GM23338 (cell line): ENCODE results near the gene EXOC6B. TPM values are rescaled to one million over a fixed set of nuclear protein-coding genes. Genes with fewer than 3 reads are reported as not detected.

Source experiments
- ATAC-seq: fragments of 200-7000 bp; cut with Tn5 transposase; 3 replicates; pipeline ENCODE4 v1.9.1; 2020
- DNase-seq: peaks from one replicate; pipeline ENCODE4 v3.0.0-alpha.2; 2015; ENCODE audit warnings: low spot score
- H2AFZ ChIP-seq: fragments of 200-600 bp; sonication (generic); 2 replicates; pipeline ENCODE4 v1.8.0; 2016; ENCODE audit warnings: antibody characterized with exemption, mild to moderate bottlenecking, moderate library complexity
- H3F3A ChIP-seq: fragments of 200-600 bp; sonication (generic); replicated peaks from 2 replicates; pipeline ENCODE4 v1.8.0; 2017; ENCODE audit warnings: antibody characterized with exemption, mixed run types, low read depth
- H3K27ac ChIP-seq: fragments of 200-600 bp; sonication (generic); 2 replicates; pipeline ENCODE4 v1.6.1; 2016; ENCODE audit warnings: low read depth
- H3K27me3 ChIP-seq: fragments of 200-600 bp; sonication (generic); 2 replicates; pipeline ENCODE4 v1.8.0; 2016; ENCODE audit warnings: mild to moderate bottlenecking, mixed run types, moderate library complexity; ENCODE audit not compliant: insufficient read depth
- H3K36me3 ChIP-seq: fragments of 200-600 bp; sonication (generic); 2 replicates; pipeline ENCODE4 v1.8.0; 2016; ENCODE audit warnings: mild to moderate bottlenecking; ENCODE audit not compliant: insufficient read depth
- H3K4me1 ChIP-seq: fragments of 200-600 bp; sonication (generic); 2 replicates; pipeline ENCODE4 v1.8.0; 2016; ENCODE audit warnings: mild to moderate bottlenecking, moderate library complexity; ENCODE audit not compliant: insufficient read depth
- H3K4me2 ChIP-seq: fragments of 200-600 bp; sonication (generic); 2 replicates; pipeline ENCODE4 v1.7.1; 2017; ENCODE audit warnings: mixed run types
- H3K4me3 ChIP-seq: fragments of 200-600 bp; sonication (generic); 2 replicates; pipeline ENCODE4 v1.6.1; 2016; ENCODE audit warnings: mixed run types
- H3K79me2 ChIP-seq: fragments of 200-600 bp; sonication (generic); replicated peaks from 2 replicates; pipeline ENCODE4 v1.8.0; 2017; ENCODE audit warnings: mild to moderate bottlenecking; ENCODE audit not compliant: insufficient read depth
- H3K9me2 ChIP-seq: fragments of 200-600 bp; sonication (generic); 2 replicates; pipeline ENCODE4 v1.8.0; 2017; ENCODE audit not compliant: insufficient read depth
- H4K20me1 ChIP-seq: fragments of 200-600 bp; sonication (generic); replicated peaks from 2 replicates; pipeline ENCODE4 v1.8.0; 2017; ENCODE audit warnings: mild to moderate bottlenecking; ENCODE audit not compliant: insufficient read depth
- H3K27ac Mint-ChIP-seq: 2 replicates; pipeline ENCODE4 v1.8.0; 2020; ENCODE audit warnings: inconsistent platforms, mild to moderate bottlenecking, moderate library complexity, mixed read lengths
- H3K27me3 Mint-ChIP-seq: 3 replicates; pipeline ENCODE4 v1.8.0; 2022; ENCODE audit warnings: low read depth, mild to moderate bottlenecking, moderate library complexity, mixed read lengths, inconsistent platforms; ENCODE audit not compliant: insufficient read depth, poor library complexity
- H3K36me3 Mint-ChIP-seq: 3 replicates; pipeline ENCODE4 v1.8.0; 2021; ENCODE audit warnings: low read depth, mild to moderate bottlenecking, inconsistent platforms, moderate library complexity, mixed read lengths
- H3K4me1 Mint-ChIP-seq: 3 replicates; pipeline ENCODE4 v1.8.0; 2020; ENCODE audit warnings: mild to moderate bottlenecking, inconsistent platforms, mixed read lengths
- H3K4me3 Mint-ChIP-seq: 3 replicates; pipeline ENCODE4 v1.8.0; 2021; ENCODE audit warnings: moderate library complexity, mild to moderate bottlenecking, inconsistent platforms, mixed read lengths
- H3K9me3 Mint-ChIP-seq: 3 replicates; pipeline ENCODE4 v1.8.0; 2020; ENCODE audit warnings: moderate library complexity, mild to moderate bottlenecking, inconsistent platforms, mixed read lengths
- CREB1 ChIP-seq: fragments of 250-450 bp; sonication (Bioruptor Pico); IDR thresholded peaks from 2 replicates; pipeline ENCODE4 v1.5.0; 2020; ENCODE audit warnings: low read depth, mild to moderate bottlenecking, moderate library complexity
- ETS1 ChIP-seq: IDR thresholded peaks from 2 replicates; pipeline ENCODE4 v1.6.1; 2016; ENCODE audit warnings: antibody characterized with exemption
- EZH2 ChIP-seq: fragments of 200-600 bp; sonication (generic); IDR thresholded peaks from one replicate; pipeline ENCODE4 v1.8.0; 2017; ENCODE audit warnings: antibody characterized with exemption, mild to moderate bottlenecking, low read depth; ENCODE audit not compliant: unreplicated experiment
- EZH2phosphoT487 ChIP-seq: fragments of 200-600 bp; sonication (generic); IDR thresholded peaks from one replicate; pipeline ENCODE4 v1.8.1; 2018; ENCODE audit warnings: antibody characterized with exemption; ENCODE audit not compliant: unreplicated experiment
- JUNB ChIP-seq: IDR thresholded peaks from one replicate; pipeline ENCODE4 v1.6.1; 2016; ENCODE audit warnings: antibody characterized with exemption; ENCODE audit not compliant: unreplicated experiment
- NANOG ChIP-seq: IDR thresholded peaks from 2 replicates; pipeline ENCODE4 v1.6.1; 2016; ENCODE audit warnings: antibody characterized with exemption, borderline replicate concordance
- POLR2AphosphoS5 ChIP-seq: IDR thresholded peaks from 2 replicates; pipeline ENCODE4 v1.6.1; 2016; ENCODE audit warnings: antibody characterized with exemption, low read depth
- REST ChIP-seq: IDR thresholded peaks from one replicate; pipeline ENCODE4 v1.6.1; 2018; ENCODE audit warnings: antibody characterized with exemption; ENCODE audit not compliant: unreplicated experiment
- STAT1 ChIP-seq: IDR thresholded peaks from one replicate; pipeline ENCODE4 v1.6.1; 2016; ENCODE audit warnings: antibody characterized with exemption; ENCODE audit not compliant: unreplicated experiment
- ZNF114 ChIP-seq: fragments of 250-450 bp; sonication (Bioruptor Pico); IDR thresholded peaks from 2 replicates; pipeline ENCODE4 v1.5.0; 2020; ENCODE audit warnings: mild to moderate bottlenecking, moderate library complexity
- ZNF331 ChIP-seq: fragments of 250-450 bp; sonication (Bioruptor Pico); IDR thresholded peaks from 2 replicates; pipeline ENCODE4 v1.5.0; 2020; ENCODE audit warnings: low read depth, mild to moderate bottlenecking, moderate library complexity
- ZNF462 ChIP-seq: fragments of 250-450 bp; sonication (Bioruptor Pico); IDR thresholded peaks from 2 replicates; pipeline ENCODE4 v1.5.0; 2020; ENCODE audit warnings: mild to moderate bottlenecking, moderate library complexity
- polyA plus RNA-seq: library from polyadenylated mRNA; unstranded; fragments of >200 nt; fragmentation: Nextera tagmentation; extraction: Ambion mirVana; gene quantifications from 2 replicates; pipeline ENCODE4 v1.2.1, GENCODE V29; 2016
- total RNA-seq: library from RNA; depleted of rRNA; stranded (reverse); fragments of >200 nt; shearing (Covaris generic); gene quantifications from 2 replicates; pipeline ENCODE4 v1.2.3, GENCODE V29; 2014
- TF ChIP-seq, protein P1 (sequence below), 2 experiments: fragments of 200-600 bp in 1 of 2; sonication (generic) in 1 of 2; conservative IDR thresholded peaks; 2 replicates each; pipeline versions ENCODE4 v1.5.1 to v1.6.1; 2016 to 2017; ENCODE audit warnings: antibody characterized with exemption in 2 of 2, low read depth in 2 of 2, mild to moderate bottlenecking in 2 of 2, moderate library complexity in 1 of 2

EXOC6B gene
- total and polyA plus RNA-seq, 2 experiments from 2014 or later, result 7.2 to 45.9 TPM

GRCh38 chr2:72673279-72673678 is 152.6 kb downstream of the EXOC6B start:
- Histone ChIP-seq H3K4me2 (no peak overlapping the region), H3K79me2 (peaks cover 6% of the 10 kb centered on the region), H3K4me1 (no peaks in the 10 kb centered on the region), H3K27me3 (no peaks in the 10 kb centered on the region), H4K20me1 (no peaks in the 10 kb centered on the region), H2AFZ (no peak overlapping the region), H3F3A (no peaks in the 10 kb centered on the region), H3K4me3 (no peak overlapping the region), H3K9me2 (peaks cover 2% of the 10 kb centered on the region; the same call in 1 of the 2 replicates), H3K27ac (no peak overlapping the region), H3K36me3 (no peaks in the 10 kb centered on the region)
- ATAC-seq (no peak), DNase-seq (no peak)
- no peak overlapping the region for H3K27ac Mint-ChIP-seq
- H3K27me3 Mint-ChIP-seq, result peaks cover 5% of the 10 kb centered on the region
- no peak overlapping the region for H3K4me3 Mint-ChIP-seq
- no peaks in the 10 kb centered on the region for H3K9me3 Mint-ChIP-seq
- peaks cover 3% of the 10 kb centered on the region; the same call in 1 of the 3 replicates for H3K4me1 Mint-ChIP-seq
- H3K36me3 Mint-ChIP-seq, result peaks cover 3% of the 10 kb centered on the region; the same call in 2 of the 3 replicates
- TF ChIP-seq CREB1 (CRISPR knock-in tag) (no peak), ZNF114 (CRISPR knock-in tag) (no peak), ZNF462 (CRISPR knock-in tag) (no peak), JUNB (no peak), STAT1 (no peak), EZH2 (no peak), POLR2AphosphoS5 (no peak), REST (no peak), ETS1 (no peak), ZNF331 (CRISPR knock-in tag) (no peak), EZH2phosphoT487 (no peak), NANOG (no peak)
- TF ChIP-seq, protein P1, sequence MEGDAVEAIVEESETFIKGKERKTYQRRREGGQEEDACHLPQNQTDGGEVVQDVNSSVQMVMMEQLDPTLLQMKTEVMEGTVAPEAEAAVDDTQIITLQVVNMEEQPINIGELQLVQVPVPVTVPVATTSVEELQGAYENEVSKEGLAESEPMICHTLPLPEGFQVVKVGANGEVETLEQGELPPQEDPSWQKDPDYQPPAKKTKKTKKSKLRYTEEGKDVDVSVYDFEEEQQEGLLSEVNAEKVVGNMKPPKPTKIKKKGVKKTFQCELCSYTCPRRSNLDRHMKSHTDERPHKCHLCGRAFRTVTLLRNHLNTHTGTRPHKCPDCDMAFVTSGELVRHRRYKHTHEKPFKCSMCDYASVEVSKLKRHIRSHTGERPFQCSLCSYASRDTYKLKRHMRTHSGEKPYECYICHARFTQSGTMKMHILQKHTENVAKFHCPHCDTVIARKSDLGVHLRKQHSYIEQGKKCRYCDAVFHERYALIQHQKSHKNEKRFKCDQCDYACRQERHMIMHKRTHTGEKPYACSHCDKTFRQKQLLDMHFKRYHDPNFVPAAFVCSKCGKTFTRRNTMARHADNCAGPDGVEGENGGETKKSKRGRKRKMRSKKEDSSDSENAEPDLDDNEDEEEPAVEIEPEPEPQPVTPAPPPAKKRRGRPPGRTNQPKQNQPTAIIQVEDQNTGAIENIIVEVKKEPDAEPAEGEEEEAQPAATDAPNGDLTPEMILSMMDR (conservative IDR thresholded peaks at IDR 0.05; ENCODE audit: low read depth in 2 of 2), result no peak
